NCI-H2081 treated with DMSO at 0.1 percent for 48 hours (cell line): Measurements from ENCODE around the gene MT1F.

Experiments used
- DNase-seq: peaks from one replicate; lab custom pipeline; 2025; lab: John Stamatoyannopoulos, UW

Gene MT1F

GRCh38 chr16:56700195-56700594 is 42.4 kb downstream of the MT1F start:
- no peak for DNase-seq

- DNase-seq: no peak
Observed at GRCh38 chr16:56700631-56701030, 42.9 kb downstream of the MT1F start.

- DNase-seq: no peak
Observed at GRCh38 chr16:56701534-56701933, 43.8 kb downstream of the MT1F start.

- no peak for DNase-seq
Observed at GRCh38 chr16:56702836-56703235, 45.1 kb downstream of the MT1F start.
